B cell (primary cell): ENCODE measurements around the gene REEP2. TPM values are rescaled to one million over a fixed set of nuclear protein-coding genes. Genes with fewer than 3 reads are reported as not detected.

Experiments used
- ATAC-seq: fragments of 200-7000 bp; cut with Tn5 transposase; one replicate; pipeline ENCODE4 v1.10.0; 2021; ENCODE audit warnings: low read depth, mild to moderate bottlenecking, moderate number of reproducible peaks, moderate library complexity
- CTCF ChIA-PET: fragments of 350-600 bp; sonication (Branson Sonifier 250); formaldehyde crosslinking; loops from one replicate; lab custom pipeline; 2021; ENCODE audit warnings: antibody characterized with exemption, inconsistent platforms; lab: Charles Lee
- POLR2A ChIA-PET: fragments of 350-600 bp; sonication (Branson Sonifier 250); formaldehyde crosslinking; loops from one replicate; lab custom pipeline; 2021; ENCODE audit warnings: antibody characterized with exemption; lab: Charles Lee
- DNase-seq: peaks from one replicate; pipeline ENCODE4 v3.0.0; 2013
- H2AFZ ChIP-seq: 2 replicates; pipeline ENCODE4 v1.6.1; 2012; ENCODE audit warnings: mild to moderate bottlenecking, low read depth, low read length; ENCODE audit not compliant: insufficient read depth, poor library complexity, severe bottlenecking
- H3K27ac ChIP-seq, 2 donors: 1 replicate in 1 of 2; 2 replicates in 1 of 2; pipeline ENCODE4 v1.5.1; 2012 to 2013; ENCODE audit warnings: low read length in 2 of 2, mild to moderate bottlenecking in 2 of 2, moderate library complexity in 1 of 2
- H3K27me3 ChIP-seq, 4 experiments: fragments of 200-600 bp in 1 of 4; sonication (generic) in 1 of 4; replicated peaks in 1 of 4; 1 replicate in 2 of 4; 2 replicates in 2 of 4; pipeline versions ENCODE4 v1.6.1 to v1.7.0; 2013 to 2016; ENCODE audit warnings: low read length in 3 of 4, mild to moderate bottlenecking in 2 of 4, mixed read lengths in 1 of 4, moderate library complexity in 1 of 4; ENCODE audit not compliant: insufficient read depth in 4 of 4, control insufficient read depth in 3 of 4; ENCODE audit errors: control extremely low read depth in 1 of 4
- H3K36me3 ChIP-seq, 2 experiments: replicated peaks in 1 of 2; 1 replicate in 1 of 2; 2 replicates in 1 of 2; pipeline versions ENCODE4 v1.6.1 to v1.7.1; 2013; ENCODE audit warnings: low read length in 1 of 2; ENCODE audit not compliant: insufficient read depth in 2 of 2, control insufficient read depth in 1 of 2; ENCODE audit errors: control extremely low read depth in 1 of 2, extremely low read depth in 1 of 2
- H3K4me1 ChIP-seq, 2 donors: fragments of 200-600 bp in 1 of 2; sonication (generic) in 1 of 2; 1 replicate in 1 of 2; 2 replicates in 1 of 2; pipeline versions ENCODE4 v1.5.1 to v1.6.1; 2013 to 2017; ENCODE audit warnings: low read length in 2 of 2; ENCODE audit not compliant: control insufficient read depth in 2 of 2, insufficient read depth in 2 of 2
- H3K4me2 ChIP-seq: replicated peaks from 2 replicates; pipeline ENCODE3; 2012; ENCODE audit warnings: mild to moderate bottlenecking, low read depth, low read length; ENCODE audit not compliant: poor library complexity, severe bottlenecking
- H3K4me3 ChIP-seq, 5 experiments: fragments of 200-600 bp in 1 of 5; sonication (generic) in 1 of 5; 1 replicate in 3 of 5; 2 replicates in 2 of 5; pipeline versions ENCODE4 v1.5.1 to v1.7.0; 2011 to 2016; ENCODE audit warnings: low read length in 4 of 5, mild to moderate bottlenecking in 4 of 5, low read depth in 2 of 5, control low read depth in 1 of 5, moderate library complexity in 1 of 5; ENCODE audit not compliant: insufficient read depth in 1 of 5; ENCODE audit errors: control extremely low read depth in 1 of 5, extremely low read depth in 1 of 5
- H3K79me2 ChIP-seq: fragments of 200-600 bp; sonication (generic); one replicate; pipeline ENCODE4 v1.6.0; 2016; ENCODE audit warnings: low read length; ENCODE audit not compliant: control insufficient read depth, insufficient read depth
- H3K9ac ChIP-seq: fragments of 200-600 bp; sonication (generic); 2 replicates; pipeline ENCODE4 v1.6.1; 2017; ENCODE audit warnings: mild to moderate bottlenecking, low read length, moderate library complexity
- H3K9me3 ChIP-seq, 3 donors: one replicate each; pipeline versions ENCODE4 v1.6.1 to v1.7.1; 2013; ENCODE audit warnings: low read length in 2 of 3; ENCODE audit not compliant: control insufficient read depth in 2 of 3, insufficient read depth in 1 of 3; ENCODE audit errors: control extremely low read depth in 1 of 3
- H4K20me1 ChIP-seq: 2 replicates; pipeline ENCODE4 v1.6.0; 2012; ENCODE audit warnings: mild to moderate bottlenecking, low read length; ENCODE audit not compliant: insufficient read depth, control insufficient read depth, poor library complexity, severe bottlenecking
- H3K27ac Mint-ChIP-seq: one replicate; pipeline ENCODE4 v1.8.0; 2021; ENCODE audit warnings: mixed read lengths
- H3K27me3 Mint-ChIP-seq: one replicate; pipeline ENCODE4 v1.8.0; 2021; ENCODE audit warnings: mixed read lengths
- H3K4me1 Mint-ChIP-seq: one replicate; pipeline ENCODE4 v1.8.0; 2021; ENCODE audit warnings: mixed read lengths
- H3K4me3 Mint-ChIP-seq: one replicate; pipeline ENCODE4 v1.8.0; 2021; ENCODE audit warnings: mixed read lengths
- H3K9me3 Mint-ChIP-seq: one replicate; pipeline ENCODE4 v1.8.0; 2022; ENCODE audit warnings: mixed read lengths; ENCODE audit not compliant: insufficient read depth
- CTCF ChIP-seq: fragments of 200-600 bp; IDR thresholded peaks from one replicate; pipeline ENCODE4 v1.8.0; 2022; ENCODE audit warnings: antibody characterized with exemption, mild to moderate bottlenecking
- EZH2 ChIP-seq: IDR thresholded peaks from 2 replicates; pipeline ENCODE4 v1.6.1; 2012; ENCODE audit warnings: borderline replicate concordance, low read depth, mild to moderate bottlenecking, moderate library complexity, low read length; ENCODE audit not compliant: insufficient read depth, poor library complexity, severe bottlenecking
- WGBS: methylation state at CpG from one replicate; pipeline ENCODE4 v1.1.5; 2013; ENCODE audit warnings: missing lambda C conversion rate; ENCODE audit not compliant: insufficient coverage; 5-methylcytosine and 5-hydroxymethylcytosine counted together
- intact Hi-C: fragments of 100-400 bp; cut with micrococcal nuclease; formaldehyde crosslinking; loops from one replicate; pipeline ENCODE4 v1.10.0; 2022
- polyA plus RNA-seq: library from polyadenylated mRNA; depleted of rRNA; stranded (reverse); fragments of >200 nt; gene quantifications from 2 replicates; pipeline ENCODE4 v1.2.3, GENCODE V29; 2012
- total RNA-seq, 2 donors: library from RNA; stranded (reverse); fragments of 120-200 nt in 1 of 2; gene quantifications; 1 replicate in 1 of 2; 2 replicates in 1 of 2; pipeline versions ENCODE4 v1.2.3 to v1.2.4, GENCODE V29; 2013 to 2022

The REEP2 gene
- total and polyA plus RNA-seq, 2 donors (not counting 1 experiment from before 2014, with no cell fraction given), result 0.20 TPM; not detected in 1

GRCh38 chr5:138464008-138464387 lies 25.1 kb downstream of the REEP2 start:
- H2AFZ ChIP-seq, result peak overlapping the region; percentile 87
- peak overlapping the region; percentile 57 to 98 (median 67) for H3K4me3 ChIP-seq
- POLR2A ChIA-PET, result interaction anchor here (0.8 to 1.9 kb wide), 3 partner anchors 27 to 111 kb away, joined by 4 to 7 read pairs (median 5); partner anchors contain the start of gene KDM3B
- peak overlapping the region; percentile 100 for H3K4me2 ChIP-seq
- TF ChIP-seq CTCF (peak; percentile 93), EZH2 (no peak)
- CTCF ChIA-PET, result interaction anchor here (0.7 to 9.3 kb wide), 8 partner anchors 8 to 126 kb away, joined by 3 to 65 read pairs (median 6); partner anchors contain the start of genes FAM53C and REEP2
- peaks cover 0 to 4% (median 0%) of the 10 kb centered on the region in 3 donors for H3K9me3 ChIP-seq
- intact Hi-C loops, result loop anchor here (1.0 to 10.0 kb wide), 6 partner anchors 14 to 941 kb away; partner anchors contain the start of genes FAM53C, REEP2 and SPATA24
- Mint-ChIP-seq H3K27ac (peak overlapping the region; percentile 81), H3K4me1 (peaks cover 52% of the 10 kb centered on the region), H3K27me3 (no peaks in the 10 kb centered on the region), H3K4me3 (peak overlapping the region; percentile 94), H3K9me3 (no peaks in the 10 kb centered on the region)
- peaks cover 27 to 43% of the 10 kb centered on the region in 2 donors for H3K4me1 ChIP-seq
- DNase-seq (peak; percentile 96), ATAC-seq (peak; percentile 53)
- WGBS, result under 1% methylated on average over 34 of the region's 34 CpGs
- H3K27ac ChIP-seq, result peak overlapping the region; percentile 89 to 98
- peaks cover 25% of the 10 kb centered on the region for H4K20me1 ChIP-seq
- peak overlapping the region; percentile 91 for H3K9ac ChIP-seq
- H3K79me2 ChIP-seq, result peaks cover 3% of the 10 kb centered on the region
- peaks cover 0 to 2% of the 10 kb centered on the region in 2 experiments for H3K36me3 ChIP-seq
- no peaks in the 10 kb centered on the region for H3K27me3 ChIP-seq
